HG02588 (cell line): ENCODE data around the gene FRMD6.
"Not testable (repeated sequence)": the region's sequence is repeated elsewhere in the genome, so short reads cannot be mapped to it uniquely, and the experiment has no call there.

Source experiments
- ATAC-seq: cut with Tn5 transposase; IDR thresholded peaks from one replicate; pipeline ENCODE4 v1.9.1; 2021; ENCODE audit warnings: mild to moderate bottlenecking, moderate library complexity; ENCODE audit not compliant: unreplicated experiment

FRMD6 gene

DNA sequence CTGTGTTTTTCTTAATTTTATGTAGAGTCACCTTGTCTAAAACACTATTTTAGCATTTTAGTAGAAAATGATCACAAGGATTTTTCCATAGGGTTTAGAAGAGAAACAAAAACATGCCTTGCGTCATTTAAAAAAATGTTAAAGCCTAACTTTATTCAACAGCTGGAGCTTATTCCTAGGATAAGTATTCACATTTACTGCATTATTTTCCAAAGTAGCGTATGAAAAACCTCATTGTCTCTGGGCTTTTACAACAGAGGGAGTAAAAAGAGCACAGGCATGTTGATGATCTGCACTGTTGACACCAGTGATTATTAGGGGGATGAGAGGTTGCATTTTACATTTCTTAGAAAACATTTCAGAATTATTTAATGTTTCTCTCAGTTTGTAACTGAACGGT is 66.1 kb downstream of the FRMD6 start:
- no peak for ATAC-seq

DNA sequence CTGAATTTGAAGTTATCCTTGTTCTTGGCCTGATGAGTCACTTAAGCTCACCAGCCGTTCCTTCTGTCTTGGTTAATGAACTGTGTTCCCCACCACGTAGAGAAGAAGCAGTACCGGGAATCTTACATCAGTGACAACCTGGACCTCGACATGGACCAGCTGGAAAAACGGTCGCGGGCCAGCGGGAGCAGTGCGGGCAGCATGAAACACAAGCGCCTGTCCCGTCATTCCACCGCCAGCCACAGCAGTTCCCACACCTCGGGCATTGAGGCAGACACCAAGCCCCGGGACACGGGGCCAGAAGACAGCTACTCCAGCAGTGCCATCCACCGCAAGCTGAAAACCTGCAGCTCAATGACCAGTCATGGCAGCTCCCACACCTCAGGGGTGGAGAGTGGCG is 68.2 kb downstream of the FRMD6 start:
- no peak for ATAC-seq

DNA sequence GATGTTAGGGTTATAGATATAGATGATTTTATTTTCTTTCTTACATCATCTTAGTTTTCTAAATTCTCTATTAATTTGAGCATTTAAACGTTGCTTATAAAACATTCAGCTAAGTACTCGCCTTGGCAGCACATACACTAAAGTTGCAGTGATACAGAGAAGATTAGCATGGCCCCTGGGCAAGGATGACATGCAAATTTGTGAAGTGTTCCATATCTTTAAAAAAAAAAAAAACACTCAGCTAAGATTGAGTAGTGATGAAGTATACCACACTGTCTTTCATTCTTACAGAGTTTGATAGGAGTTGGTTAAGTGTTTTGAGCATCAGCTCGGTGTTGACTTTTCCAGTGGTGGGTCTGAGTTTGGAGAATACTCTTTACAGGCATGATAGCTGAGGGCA is 72.3 kb downstream of the FRMD6 start:
- ATAC-seq: no peak

DNA sequence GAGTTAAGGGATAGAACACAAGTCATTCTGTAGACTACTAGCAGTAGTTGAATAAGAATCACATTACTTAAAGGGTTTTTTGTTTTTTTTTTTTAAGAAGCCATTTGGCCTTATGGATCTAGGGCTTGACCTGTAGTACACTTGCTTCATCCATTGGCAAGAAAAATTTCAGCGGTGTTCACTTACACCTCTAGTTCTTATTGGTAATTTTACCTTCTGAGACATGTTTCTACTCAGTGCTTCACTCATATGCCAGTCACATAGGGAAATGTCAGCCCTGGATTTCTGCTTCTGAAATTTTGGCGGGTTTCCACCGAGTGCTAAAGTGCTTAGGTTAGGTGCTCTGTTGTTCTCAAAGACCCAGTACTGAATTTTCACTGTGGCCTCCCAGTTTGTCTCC is 72.9 kb downstream of the FRMD6 start:
- no peak for ATAC-seq

DNA sequence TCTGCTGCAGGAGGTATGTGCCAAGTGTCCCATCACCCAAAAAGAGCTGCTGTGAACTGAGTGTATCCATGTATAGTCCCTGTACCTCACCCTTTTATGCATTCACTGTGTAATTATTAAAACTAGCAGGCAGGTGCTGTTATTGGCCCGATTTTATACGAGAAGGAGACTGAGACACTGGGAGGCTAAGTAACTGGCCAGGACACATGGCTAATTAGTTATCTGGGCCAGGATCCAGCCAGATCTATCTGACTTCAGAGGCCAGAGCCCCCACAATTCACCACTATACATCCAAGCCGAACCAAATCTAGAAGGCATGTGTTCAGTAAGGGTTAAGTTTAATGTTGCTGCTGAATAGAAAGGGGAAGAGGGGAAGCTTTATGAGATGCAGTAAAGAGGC is 73.4 kb downstream of the FRMD6 start:
- ATAC-seq: no peak

DNA sequence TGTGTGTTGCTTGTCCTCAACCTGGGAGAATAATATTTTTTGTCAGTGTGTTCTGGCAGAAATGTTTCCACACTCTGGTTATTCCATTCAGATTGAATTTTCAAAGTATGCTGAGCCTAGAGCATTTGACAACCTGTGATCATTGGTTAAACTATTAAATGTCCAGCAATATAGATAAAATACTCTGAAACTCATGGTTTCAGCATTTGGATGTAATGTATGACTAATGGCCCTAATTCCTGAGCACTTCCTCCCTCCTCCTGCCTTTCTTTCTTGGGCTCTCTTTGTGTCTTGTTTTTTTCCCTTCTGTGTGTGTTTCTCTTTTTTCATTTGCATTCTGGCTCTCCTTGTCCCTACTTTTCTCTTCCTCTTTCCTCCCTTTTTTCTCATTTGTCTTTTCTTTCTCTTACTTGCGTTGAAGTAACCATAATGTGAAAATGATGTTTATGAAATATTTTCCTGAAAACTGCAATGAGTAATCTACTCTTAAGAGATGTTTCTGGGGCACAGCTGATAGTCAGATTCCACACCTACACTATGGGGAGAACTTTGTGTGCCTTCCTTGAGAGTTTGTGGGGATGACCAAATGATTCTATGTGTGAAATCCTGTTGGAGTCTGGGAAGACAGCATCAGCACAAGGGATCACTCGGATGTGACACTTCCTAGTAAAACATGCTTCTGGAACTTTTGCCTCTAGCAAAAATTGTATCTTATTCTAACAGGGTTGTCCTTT is 74.6 kb downstream of the FRMD6 start:
- ATAC-seq: no peak

DNA sequence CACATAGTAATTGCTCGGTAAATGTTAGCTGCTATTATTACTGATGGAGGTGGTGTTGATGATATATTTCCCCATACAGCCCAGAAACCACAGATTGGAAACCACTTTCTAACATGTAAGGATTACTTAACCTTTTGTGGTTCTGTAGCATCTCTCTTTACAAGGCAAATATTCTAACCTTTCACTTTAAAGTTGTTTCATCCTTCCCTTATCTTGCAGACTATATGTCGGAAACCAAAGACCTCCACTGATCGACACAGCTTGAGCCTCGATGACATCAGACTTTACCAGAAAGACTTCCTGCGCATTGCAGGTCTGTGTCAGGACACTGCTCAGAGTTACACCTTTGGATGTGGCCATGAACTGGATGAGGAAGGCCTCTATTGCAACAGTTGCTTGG is 75.8 kb downstream of the FRMD6 start:
- no peak for ATAC-seq

DNA sequence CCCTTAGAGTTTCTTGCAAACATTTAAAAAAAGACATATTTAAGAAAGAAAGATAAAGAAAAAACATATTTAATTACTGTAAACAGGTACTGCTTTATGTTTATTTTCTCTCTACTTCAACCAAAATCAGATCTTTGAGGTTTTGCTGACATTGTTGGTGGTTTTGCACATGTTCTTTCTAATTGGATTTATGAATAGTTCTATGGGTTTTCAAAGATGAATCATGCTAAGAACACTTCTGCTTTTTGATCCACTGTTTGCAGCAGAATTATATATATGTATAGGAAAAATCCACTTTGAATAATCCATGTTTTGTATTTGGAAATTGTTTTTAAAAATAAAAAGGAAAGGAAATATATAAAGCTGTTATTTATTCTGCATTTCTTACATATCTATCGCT is 78.4 kb downstream of the FRMD6 start:
- no peak for ATAC-seq

DNA sequence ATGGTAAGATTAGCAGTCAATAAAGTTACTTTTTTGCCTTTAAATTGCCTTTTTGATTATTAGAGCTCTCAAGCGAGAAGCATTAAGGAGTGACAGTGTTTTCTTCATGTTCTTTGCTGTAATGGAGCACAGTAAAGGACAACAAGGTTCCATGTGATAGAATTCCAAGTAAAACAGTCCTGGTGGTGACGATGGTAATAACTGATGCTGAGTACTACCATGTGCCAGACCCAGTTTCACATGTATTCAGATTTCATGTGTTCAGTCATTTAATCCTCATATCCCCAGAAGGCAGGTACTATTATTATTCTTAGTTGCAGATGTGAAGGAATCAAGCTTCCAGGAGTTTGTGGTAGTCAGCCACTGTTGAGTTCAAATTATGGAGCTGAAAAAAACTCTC is 79.0 kb downstream of the FRMD6 start:
- no peak for ATAC-seq

DNA sequence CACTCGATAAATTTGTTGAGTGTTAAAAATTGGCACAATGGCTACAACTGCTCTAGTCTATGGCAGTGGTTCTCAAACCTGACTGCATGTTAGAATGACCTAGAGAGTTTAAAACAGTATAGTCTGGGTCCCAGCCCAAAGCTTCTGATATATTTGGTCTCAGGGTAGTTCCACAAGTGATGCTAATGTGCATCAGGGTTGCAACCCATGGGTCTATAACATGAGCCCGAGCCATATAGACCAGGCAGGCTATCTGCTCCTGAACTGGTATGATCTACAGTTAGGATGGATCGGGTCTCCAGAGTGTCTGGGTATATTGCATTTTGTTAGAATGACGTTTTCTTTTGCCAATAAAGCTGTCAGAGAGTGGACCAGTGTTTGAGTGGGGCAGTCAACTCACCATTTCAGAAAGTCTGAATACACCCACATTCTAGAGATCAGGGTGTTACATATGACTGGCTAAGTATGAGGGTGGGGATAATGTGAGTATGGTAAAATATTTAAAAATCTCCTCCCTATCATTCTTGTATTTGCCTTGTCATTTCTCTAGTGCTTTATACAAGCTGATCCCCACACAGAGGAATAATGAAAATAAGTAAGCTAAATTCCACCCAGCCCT is 80.9 kb downstream of the FRMD6 start:
- ATAC-seq: no peak

DNA sequence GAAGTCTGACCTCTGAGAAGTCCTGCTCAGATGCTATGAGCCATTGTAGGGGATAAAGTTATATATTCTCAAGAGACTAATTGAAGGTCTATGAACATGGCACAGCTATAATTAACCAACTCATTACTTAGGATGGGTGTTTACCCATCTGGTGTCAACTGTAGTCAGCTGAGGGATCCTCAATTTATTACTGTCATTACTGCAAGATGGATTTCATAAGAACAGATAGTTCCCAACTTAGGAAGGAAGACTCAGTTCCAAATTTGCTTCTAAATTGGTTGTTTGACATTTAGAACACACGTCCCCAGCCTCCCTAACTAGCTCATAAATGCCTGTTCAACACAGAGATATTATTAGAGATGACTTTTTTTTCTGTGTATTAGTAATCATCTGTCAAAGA is 81.4 kb downstream of the FRMD6 start:
- no peak for ATAC-seq

DNA sequence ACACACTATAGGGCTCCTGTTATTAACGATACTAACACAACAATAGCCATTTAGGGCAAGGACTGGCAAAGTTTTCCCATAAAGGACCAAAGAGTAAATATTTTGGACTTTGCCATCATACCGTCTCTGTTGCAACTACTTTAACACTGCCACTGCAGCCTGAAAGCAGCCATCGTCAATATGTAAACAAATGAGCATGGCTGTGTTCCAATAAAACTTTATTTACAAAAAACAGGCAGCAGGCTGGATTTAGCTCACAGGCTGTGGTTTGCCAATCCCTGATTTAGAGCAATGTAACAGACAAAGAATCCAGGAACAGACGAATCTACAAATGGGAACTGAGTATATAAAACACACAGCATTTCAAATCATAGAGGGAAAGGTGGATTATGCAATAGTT is 84.1 kb downstream of the FRMD6 start:
- no peak for ATAC-seq

DNA sequence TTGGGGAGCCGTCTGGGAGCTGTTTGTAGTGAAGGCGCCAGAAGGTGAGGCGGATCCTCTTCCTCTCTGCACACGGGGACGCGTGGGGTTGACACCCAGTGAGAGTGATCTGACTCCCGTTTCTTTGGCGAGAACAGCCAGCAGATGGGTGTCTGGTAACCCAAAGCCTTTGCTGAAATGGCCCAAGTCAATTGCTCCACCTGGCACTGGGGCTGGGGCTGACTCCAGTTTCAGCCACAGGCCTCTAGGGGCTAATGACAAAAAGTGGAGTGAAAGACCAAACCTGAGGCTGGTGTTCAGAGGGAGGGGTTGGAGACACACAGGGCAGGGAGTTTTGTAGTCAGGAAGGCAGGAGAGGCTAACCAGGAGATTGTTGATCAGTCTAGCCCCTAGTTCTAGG is 87.0 kb downstream of the FRMD6 start:
- peak; percentile 82 for ATAC-seq

DNA sequence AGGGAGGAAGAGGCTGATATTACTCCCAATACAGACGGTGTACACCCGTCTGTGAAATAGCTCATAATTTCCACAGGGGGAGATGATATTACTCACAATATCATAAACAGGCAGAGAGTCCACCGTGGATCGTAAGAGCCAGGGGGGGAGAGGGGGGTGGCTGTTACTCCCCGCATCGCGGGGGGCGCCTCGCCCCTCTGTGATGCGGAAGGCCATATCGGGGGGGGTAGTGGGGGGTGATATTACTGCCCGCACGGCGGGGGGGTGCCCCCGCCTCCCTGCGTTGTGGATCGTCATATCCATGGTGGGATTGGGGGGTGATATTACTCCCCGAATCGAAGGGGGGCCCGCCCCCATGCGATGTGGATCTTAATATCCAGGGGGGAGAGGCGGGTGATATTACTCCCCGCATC is 91.9 kb downstream of the FRMD6 start:
- no peak for ATAC-seq

DNA sequence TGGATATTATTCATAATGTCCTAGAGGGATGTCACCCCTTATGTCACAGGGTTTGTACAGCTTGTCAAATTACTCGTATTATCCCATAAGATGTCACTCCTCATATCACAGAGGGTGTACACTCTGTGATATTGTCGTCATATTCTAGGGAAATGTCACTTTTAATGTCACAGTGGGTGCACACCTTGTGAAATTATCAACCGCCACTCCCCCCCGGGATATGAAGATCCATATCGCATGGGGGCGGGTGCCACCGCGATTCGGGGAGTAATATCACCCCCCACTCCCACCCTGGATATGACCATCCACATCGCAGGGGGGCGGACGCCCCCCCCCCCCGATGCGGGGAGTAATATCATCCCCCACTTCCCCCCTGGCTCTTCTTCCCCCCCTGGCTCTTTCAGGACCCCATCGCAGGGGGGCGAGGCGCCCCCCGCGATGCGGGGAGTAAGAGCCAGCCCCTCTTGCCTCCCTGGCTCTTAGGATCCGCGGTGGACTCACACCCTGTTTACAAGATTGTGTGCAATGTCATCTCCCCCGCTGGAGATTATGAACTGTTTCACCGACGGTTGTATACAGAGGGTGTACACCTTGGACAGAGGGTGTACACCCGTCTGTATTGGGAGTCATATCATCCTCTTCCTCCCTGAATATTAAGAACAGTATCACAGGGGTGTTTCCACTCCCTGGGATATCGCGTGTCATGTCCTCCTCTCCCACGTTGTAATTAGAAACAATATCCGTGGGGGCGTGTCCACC is 92.8 kb downstream of the FRMD6 start:
- ATAC-seq: no peak

DNA sequence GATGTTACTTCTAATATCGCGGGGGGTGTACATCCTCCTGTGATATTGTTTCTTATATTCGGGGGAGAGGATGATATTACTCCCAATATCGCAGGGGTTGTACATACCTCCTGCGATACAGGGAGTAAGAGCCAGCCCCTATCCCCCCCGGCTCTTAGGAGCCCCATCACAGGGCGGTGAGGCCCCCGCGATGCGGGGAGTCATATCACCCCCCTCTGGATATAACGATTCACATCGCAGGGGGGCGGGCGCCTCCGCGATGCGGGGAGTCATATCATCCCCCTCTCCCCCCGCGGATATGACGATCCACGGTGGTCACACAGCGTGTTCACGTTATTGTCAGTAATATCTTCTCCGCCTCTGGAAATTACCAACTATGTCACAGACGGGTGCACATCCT is 95.1 kb downstream of the FRMD6 start:
- ATAC-seq: not testable (repeated sequence)

DNA sequence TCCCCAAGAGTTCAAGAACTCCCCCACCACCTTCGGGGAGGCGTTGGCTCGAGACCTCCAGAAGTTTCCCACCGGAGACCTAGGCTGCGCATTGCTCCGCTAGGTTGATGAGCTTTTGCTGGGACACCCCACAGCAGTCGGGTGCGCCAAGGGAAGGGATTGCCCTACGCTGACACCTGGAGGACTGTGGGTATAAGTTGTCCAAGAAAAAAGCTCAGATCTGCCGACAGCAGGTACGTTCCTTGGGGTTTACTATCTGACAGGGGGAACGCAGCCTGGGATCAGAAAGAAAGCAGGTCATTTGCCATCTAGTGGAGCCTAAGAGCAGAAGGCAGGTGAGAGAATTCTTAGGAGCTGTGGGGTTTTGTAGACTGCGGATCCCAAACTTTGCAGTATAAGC is 98.8 kb downstream of the FRMD6 start:
- ATAC-seq: no peak

DNA sequence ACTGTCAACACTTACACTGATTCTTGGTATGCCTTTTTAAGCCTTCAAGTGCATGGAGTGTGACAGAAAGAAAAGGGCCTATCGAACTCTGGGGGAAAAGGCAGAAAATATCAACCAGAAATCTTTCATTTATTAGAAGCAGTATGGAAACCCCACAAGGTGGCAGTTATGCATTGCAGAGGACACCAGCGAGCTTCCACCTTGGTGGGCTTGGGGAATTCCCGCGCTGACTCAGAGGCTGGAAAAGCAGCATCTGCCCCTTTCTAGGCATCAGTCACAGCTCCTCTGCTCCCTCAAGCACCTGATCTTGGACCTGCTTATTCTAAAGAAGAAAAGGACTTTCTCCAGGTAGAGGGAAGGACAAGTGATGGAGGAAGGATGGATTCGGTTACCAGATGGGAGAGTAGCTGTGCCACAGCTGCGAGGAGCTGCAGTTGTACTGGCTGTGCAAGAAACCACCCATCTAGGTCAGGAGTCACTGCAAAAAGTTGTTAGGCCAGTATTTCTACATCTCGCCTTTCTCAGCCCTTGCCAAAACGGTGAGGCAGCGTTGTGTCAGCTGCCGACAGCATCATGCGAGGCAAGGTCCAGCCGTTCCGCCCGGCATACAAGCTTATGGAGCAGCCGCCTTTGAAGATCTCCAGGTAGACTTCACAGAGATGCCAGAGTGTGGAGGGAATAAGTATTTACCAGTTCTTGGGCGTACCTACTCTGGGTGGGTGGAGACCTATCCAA is 100.1 kb downstream of the FRMD6 start:
- not testable (repeated sequence) for ATAC-seq

DNA sequence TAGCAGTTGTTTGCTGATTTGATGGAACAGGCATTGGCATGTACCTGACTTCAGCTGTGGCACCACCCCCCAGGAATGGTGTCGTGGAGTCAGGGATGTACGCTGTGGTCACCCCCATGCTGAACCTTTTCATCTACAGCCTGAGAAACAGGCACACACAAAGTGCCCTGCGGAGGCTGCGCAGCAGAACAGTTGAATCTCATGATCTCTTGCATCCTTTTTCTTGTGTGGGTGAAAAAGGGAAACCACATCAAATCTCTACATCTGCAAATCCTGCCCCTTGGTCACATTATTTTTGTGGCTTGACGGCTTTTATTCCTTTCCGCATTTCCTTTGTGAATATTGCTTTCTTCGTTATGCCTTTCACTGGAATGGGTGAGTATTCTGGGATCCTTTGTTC is 106.0 kb downstream of the FRMD6 start:
- ATAC-seq: not testable (repeated sequence)

DNA sequence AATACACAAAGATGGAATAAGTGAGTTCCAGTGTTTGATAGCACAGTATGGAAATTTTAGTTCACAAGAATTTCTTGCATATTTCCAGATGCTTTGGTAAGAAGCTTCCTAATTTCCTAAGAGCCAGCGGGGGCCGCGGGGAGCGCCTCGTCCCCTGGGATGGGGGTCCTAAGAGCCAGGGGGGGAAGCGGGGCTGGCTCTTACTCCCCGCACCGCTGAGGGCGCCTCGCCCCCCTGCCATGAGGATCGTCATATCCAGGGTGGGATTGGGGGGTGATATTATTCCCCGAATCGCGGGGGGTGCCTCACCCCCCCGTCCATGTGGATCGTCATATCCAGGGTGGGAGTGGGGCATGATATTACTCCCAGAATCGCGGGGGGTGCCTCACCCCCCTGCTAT is 108.2 kb downstream of the FRMD6 start:
- no peak for ATAC-seq

DNA sequence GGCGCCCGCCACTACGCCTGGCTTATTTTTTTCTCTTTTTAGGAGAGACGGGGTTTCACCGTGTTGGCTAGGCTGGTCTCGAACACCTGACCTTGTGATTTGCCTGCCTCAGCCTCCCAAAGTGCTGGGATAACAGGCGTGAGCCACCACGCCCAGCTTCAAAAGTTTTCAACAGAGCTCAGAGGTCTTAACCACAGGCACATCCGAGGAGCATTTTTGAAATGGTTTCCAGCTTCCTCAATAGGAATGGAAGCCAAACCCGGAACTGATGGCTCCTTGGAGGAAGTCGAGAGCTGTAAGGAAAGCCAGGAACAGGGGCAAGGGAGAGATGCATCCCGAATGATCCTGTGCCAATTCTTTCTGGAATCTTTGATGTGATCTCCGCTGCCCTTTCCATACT is 114.0 kb downstream of the FRMD6 start:
- not testable (repeated sequence) for ATAC-seq
